Epithelial cell of proximal tubule (primary cell): ENCODE data around the gene EPHB6. TPM values are rescaled to one million over a fixed set of nuclear protein-coding genes. Genes with fewer than 3 reads are reported as not detected.
A peak's percentile ranks its signal among the peaks of the same experiment; 100 is the strongest.

Experiments used
- DNase-seq: peaks from one replicate; pipeline ENCODE4 v3.0.0-alpha.2; 2011; ENCODE audit warnings: low read depth
- H3K4me3 ChIP-seq: 2 replicates; pipeline ENCODE4 v1.5.1; 2011; ENCODE audit warnings: low read depth, mild to moderate bottlenecking, low read length
- CTCF ChIP-seq: conservative IDR thresholded peaks from 2 replicates; pipeline ENCODE4 v1.5.1; 2012; ENCODE audit warnings: low read depth, mild to moderate bottlenecking, low read length
- total RNA-seq: library from RNA; depleted of rRNA; stranded (reverse); fragments of >200 nt; gene quantifications from 2 replicates; pipeline ENCODE4 v1.2.3, GENCODE V29; 2015

The EPHB6 gene
- total RNA-seq, 1 donor from 2014 or later, result 0.75 TPM

GRCh38 chr7:142851269-142851668, 3.6 kb upstream of the EPHB6 start:
- no peak overlapping the region for H3K4me3 ChIP-seq
- DNase-seq, result no peak
- TF ChIP-seq CTCF, result no peak

GRCh38 chr7:142851919-142852318, 3.0 kb upstream of the EPHB6 start:
- no peak for DNase-seq
- no peak for TF ChIP-seq CTCF
- H3K4me3 ChIP-seq, result no peak overlapping the region

GRCh38 chr7:142853739-142854371, 1.0 kb upstream of the EPHB6 start:
- no peak for DNase-seq
- peak overlapping the region; percentile 67 for H3K4me3 ChIP-seq
- TF ChIP-seq CTCF, result peak; percentile 84

- TF ChIP-seq CTCF, result peak; percentile 8
- H3K4me3 ChIP-seq, result peak overlapping the region; percentile 67
- no peak for DNase-seq
Measured at GRCh38 chr7:142855114-142855743, 353 bp downstream of the EPHB6 start.

- no peak for TF ChIP-seq CTCF
- no peak overlapping the region for H3K4me3 ChIP-seq
- DNase-seq, result no peak
Measured at GRCh38 chr7:142855756-142856564, 1.1 kb downstream of the EPHB6 start.

- DNase-seq, result no peak
- no peak for TF ChIP-seq CTCF
Measured at GRCh38 chr7:142856565-142857245, 1.8 kb downstream of the EPHB6 start.

More at GRCh38 chr7:142856565-142857245, 1.8 kb downstream of the EPHB6 start:
- no peak overlapping the region for H3K4me3 ChIP-seq
